ENCODE results near the gene CCDC149.

CCDC149 gene

DNA sequence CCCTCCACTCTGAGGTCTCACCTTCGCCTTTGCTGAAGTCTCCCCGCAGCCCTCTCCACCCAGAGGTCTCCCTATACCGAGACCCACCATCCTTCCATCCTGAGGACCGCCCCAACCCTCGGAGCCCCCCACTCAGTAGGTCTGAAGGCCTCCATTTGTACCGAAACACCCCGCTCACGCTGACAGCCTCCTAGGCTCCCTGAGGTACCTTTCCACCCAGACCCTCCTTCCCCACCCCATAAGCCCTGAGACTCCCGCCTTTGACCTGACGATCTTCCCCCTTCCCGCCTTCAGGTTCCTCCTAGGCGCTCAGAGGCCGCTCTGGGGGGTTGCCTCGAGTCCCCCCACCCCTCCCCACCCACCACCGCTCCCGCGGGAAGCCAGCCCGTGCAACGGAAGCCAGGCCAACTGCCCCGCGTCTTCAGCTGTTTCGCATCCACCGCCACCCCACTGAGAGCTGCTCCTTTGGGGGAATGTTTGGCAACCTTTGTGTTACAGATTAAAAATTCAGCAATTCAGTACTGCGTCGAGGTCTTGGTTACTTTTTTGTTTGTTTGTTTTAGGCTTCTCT, 112.4 kb downstream of the CCDC149 start:
- no peaks in the 10 kb centered on the region for H4K20me1 ChIP-seq
- H3K4me1 ChIP-seq, result peaks cover 48% of the 10 kb centered on the region
- no peaks in the 10 kb centered on the region for H3K27me3 ChIP-seq
- TF ChIP-seq Cebpa-rat (IDR thresholded peaks at IDR 0.05), result no peak
- peak overlapping the region; percentile 43; the same call in 1 of the 2 replicates for H3K9ac ChIP-seq
- H3K36me3 ChIP-seq, result no peaks in the 10 kb centered on the region; the same call in 1 of the 2 replicates
- peak overlapping the region; percentile 62 for H3K27ac ChIP-seq
- peaks cover 11% of the 10 kb centered on the region for H3K9me3 ChIP-seq
- H3K4me2 ChIP-seq, result peak overlapping the region; percentile 74
- 0 out of 2 replicates have a peak overlapping the region, but pooled peaks have one; percentile 12 for H3K4me3 ChIP-seq

DNA sequence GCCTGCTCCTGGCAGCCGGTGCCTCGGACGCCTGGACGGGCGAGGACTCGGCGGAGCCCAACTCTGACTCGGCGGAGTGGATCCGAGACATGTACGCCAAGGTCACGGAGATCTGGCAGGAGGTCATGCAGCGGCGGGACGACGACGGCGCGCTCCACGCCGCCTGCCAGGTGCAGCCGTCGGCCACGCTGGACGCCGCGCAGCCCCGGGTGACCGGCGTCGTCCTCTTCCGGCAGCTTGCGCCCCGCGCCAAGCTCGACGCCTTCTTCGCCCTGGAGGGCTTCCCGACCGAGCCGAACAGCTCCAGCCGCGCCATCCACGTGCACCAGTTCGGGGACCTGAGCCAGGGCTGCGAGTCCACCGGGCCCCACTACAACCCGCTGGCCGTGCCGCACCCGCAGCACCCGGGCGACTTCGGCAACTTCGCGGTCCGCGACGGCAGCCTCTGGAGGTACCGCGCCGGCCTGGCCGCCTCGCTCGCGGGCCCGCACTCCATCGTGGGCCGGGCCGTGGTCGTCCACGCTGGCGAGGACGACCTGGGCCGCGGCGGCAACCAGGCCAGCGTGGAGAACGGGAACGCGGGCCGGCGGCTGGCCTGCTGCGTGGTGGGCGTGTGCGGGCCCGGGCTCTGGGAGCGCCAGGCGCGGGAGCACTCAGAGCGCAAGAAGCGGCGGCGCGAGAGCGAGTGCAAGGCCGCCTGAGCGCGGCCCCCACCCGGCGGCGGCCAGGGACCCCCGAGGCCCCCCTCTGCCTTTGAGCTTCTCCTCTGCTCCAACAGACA, 113.1 kb downstream of the CCDC149 start:
- no peaks in the 10 kb centered on the region for H4K20me1 ChIP-seq
- peak overlapping the region; percentile 27; the same call in 1 of the 2 replicates for H3K9ac ChIP-seq
- TF ChIP-seq Cebpa-rat (IDR thresholded peaks at IDR 0.05), result no peak
- peaks cover 48% of the 10 kb centered on the region for H3K4me1 ChIP-seq
- peak overlapping the region; percentile 62 for H3K27ac ChIP-seq
- no peaks in the 10 kb centered on the region for H3K27me3 ChIP-seq
- peaks cover 11% of the 10 kb centered on the region for H3K9me3 ChIP-seq
- H3K4me2 ChIP-seq, result peak overlapping the region; percentile 74
- no peaks in the 10 kb centered on the region; the same call in 1 of the 2 replicates for H3K36me3 ChIP-seq
- 0 out of 2 replicates have a peak overlapping the region, but pooled peaks have one; percentile 12 for H3K4me3 ChIP-seq

DNA sequence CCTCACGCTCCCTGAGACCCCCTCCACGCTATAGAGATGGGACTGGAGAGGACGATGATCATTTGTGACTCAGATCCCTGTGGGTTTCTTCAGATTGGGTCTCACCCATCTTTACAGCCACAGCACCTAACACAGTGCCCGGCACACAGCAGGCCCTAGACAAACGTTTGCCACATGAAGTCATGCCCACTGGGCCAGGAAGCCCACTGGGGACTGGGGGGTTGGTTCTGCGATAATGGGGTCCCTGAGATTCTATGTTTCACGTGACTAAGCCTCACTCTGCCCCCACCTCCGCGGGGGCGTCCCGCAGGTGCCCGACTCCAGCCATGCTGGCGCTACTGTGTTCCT, 113.7 kb downstream of the CCDC149 start:
- Histone ChIP-seq H3K4me1 (peaks cover 52% of the 10 kb centered on the region), H3K27me3 (no peaks in the 10 kb centered on the region), H3K9ac (no peak overlapping the region), H3K27ac (no peak overlapping the region), H3K9me3 (peaks cover 11% of the 10 kb centered on the region), H3K36me3 (no peaks in the 10 kb centered on the region; the same call in 1 of the 2 replicates), H3K4me2 (no peak overlapping the region), H4K20me1 (no peaks in the 10 kb centered on the region), H3K4me3 (no peak overlapping the region)
- no peak for TF ChIP-seq Cebpa-rat (IDR thresholded peaks at IDR 0.05)

DNA sequence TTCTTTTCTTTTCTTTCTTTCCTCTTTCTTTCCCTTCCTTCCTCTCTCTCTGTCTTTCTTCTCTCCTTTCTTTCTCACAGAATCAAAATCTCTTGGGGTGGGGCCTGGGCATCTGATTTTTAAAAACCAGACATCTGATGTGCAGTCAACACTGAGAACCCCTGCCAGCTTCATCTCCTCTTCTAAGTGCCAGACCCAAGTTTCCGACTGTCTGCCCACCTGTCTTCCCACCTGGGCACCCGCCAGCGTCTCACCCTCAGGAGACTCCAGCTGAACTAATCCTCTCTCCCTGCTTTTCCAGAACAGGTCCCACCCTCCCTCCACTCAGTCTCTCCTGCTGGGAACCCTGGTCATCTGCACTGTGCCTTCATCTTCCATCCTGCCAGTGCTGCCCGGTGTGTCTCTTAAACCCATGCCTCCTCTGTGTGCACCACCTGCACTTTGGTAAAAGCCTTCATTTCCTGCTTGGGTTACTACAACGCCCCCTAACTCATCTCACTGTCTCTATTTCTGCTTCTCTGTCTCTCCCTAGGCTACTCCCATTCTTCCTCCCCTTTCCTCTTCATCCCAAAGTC, 114.7 kb downstream of the CCDC149 start:
- H3K36me3 ChIP-seq, result no peaks in the 10 kb centered on the region; the same call in 1 of the 2 replicates
- H3K9ac ChIP-seq, result no peak overlapping the region
- H3K27me3 ChIP-seq, result no peaks in the 10 kb centered on the region
- peaks cover 11% of the 10 kb centered on the region for H3K9me3 ChIP-seq
- H3K4me3 ChIP-seq, result no peak overlapping the region
- H4K20me1 ChIP-seq, result no peaks in the 10 kb centered on the region
- no peak overlapping the region for H3K27ac ChIP-seq
- no peak overlapping the region for H3K4me2 ChIP-seq
- H3K4me1 ChIP-seq, result peaks cover 58% of the 10 kb centered on the region
- TF ChIP-seq Cebpa-rat (IDR thresholded peaks at IDR 0.05), result no peak

- peaks cover 11% of the 10 kb centered on the region for H3K9me3 ChIP-seq
Observed at GRCh38 chr4:24796620-24797019, 116.2 kb downstream of the CCDC149 start.

DNA sequence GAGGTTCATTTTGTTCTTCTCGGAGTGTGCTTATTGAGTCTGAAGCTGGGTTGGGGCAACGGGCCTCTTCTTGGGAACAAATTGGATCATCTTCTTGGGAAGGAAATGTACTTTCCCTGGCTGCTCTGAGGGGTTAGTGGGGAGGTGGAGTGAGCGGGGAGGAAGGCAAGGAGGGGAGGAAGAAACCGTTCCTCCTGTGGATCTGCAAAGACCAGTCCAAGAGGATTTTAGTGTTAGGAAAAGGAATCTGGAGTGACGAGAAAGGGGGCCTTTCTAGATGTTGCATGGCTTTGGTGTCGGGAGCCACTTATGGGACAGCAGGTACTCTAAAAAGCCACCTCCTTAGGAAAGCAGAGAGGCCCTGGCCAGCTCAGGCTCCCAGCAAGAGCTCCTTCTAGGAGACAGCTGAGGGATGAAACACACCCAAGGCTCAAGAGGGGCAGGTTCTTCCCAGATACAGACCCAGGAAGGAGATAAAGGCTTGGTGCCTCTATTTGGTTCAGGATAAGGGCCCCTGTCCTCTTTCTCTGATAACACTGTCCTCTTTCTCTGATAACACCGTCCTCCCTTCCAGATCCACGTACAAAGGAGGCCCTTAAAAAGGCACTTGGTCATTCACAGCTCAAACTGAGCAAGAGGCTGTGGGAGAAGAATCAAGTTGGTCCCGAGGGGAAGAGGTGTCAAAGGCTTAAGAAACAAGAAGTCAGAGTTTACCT, 117.0 kb downstream of the CCDC149 start:
- H3K4me2 ChIP-seq, result no peak overlapping the region
- peaks cover 11% of the 10 kb centered on the region for H3K9me3 ChIP-seq
- H3K27ac ChIP-seq, result peak overlapping the region; percentile 9; the same call in 1 of the 2 replicates
- H3K4me3 ChIP-seq, result no peak overlapping the region
- H4K20me1 ChIP-seq, result no peaks in the 10 kb centered on the region
- peaks cover 43% of the 10 kb centered on the region for H3K4me1 ChIP-seq
- H3K9ac ChIP-seq, result no peak overlapping the region
- no peaks in the 10 kb centered on the region for H3K27me3 ChIP-seq
- no peak for TF ChIP-seq Cebpa-rat (IDR thresholded peaks at IDR 0.05)
- H3K36me3 ChIP-seq, result no peaks in the 10 kb centered on the region; the same call in 1 of the 2 replicates

More at GRCh38 chr4:24796620-24797019, 116.2 kb downstream of the CCDC149 start:
- H3K27me3 ChIP-seq, result no peaks in the 10 kb centered on the region
- H3K9ac ChIP-seq, result no peak overlapping the region
- H4K20me1 ChIP-seq, result no peaks in the 10 kb centered on the region
- no peak overlapping the region for H3K4me2 ChIP-seq
- TF ChIP-seq Cebpa-rat (IDR thresholded peaks at IDR 0.05), result no peak
- no peaks in the 10 kb centered on the region; the same call in 1 of the 2 replicates for H3K36me3 ChIP-seq
- H3K4me3 ChIP-seq, result no peak overlapping the region
- H3K4me1 ChIP-seq, result peaks cover 51% of the 10 kb centered on the region
- no peak overlapping the region for H3K27ac ChIP-seq

DNA sequence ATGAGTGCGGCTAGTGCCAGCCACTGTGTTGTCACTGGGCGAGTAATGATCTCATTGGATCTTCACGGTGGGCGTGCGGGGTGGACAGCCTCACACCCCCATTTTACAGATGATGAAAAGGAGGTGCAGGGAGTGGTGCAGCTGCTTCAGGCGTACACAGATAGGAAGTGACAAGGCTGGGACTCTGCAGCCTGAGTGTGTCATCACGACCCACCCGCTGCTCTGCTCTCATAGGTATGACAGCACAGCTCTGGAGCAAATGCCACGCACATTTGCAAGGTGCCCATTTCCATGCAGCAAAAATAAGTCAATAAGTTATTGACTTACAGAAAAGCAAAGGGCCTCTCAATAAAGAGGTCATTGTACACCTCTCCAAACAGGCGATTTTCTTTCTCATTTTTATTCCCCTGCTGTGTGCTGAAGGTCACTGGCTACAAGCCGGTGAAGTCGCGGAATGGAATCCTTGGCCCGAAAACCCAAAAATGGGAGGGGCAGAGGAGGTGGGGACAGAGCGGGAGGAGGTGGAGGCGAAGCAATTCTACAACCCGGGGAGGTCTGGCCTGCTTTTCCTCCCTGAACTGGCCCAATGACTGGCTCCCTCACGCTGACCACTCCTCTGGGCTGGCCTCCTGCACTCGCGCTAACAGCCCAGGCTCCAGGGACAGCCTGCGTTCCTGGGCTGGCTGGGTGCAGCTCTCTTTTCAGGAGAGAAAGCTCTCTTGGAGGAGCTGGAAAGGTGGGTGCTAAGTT, 117.8 kb downstream of the CCDC149 start, which contains the start of gene SOD3:
SOD3 (plus strand) TSS at position 658 of the 750 bp plus-strand sequence. CDS start 3,949 bp downstream, outside the sequence.
- Histone ChIP-seq H3K36me3 (no peaks in the 10 kb centered on the region; the same call in 1 of the 2 replicates), H3K9me3 (peaks cover 11% of the 10 kb centered on the region), H3K9ac (no peak within 1 kb of the TSS), H4K20me1 (no peaks in the 10 kb centered on the region), H3K27ac (peak within 1 kb of the TSS; percentile 9; the same call in 1 of the 2 replicates), H3K4me2 (no peak within 1 kb of the TSS), H3K4me3 (no peak within 1 kb of the TSS), H3K27me3 (no peaks in the 10 kb centered on the region), H3K4me1 (peaks cover 36% of the 10 kb centered on the region)
- no peak for TF ChIP-seq Cebpa-rat (IDR thresholded peaks at IDR 0.05)

DNA sequence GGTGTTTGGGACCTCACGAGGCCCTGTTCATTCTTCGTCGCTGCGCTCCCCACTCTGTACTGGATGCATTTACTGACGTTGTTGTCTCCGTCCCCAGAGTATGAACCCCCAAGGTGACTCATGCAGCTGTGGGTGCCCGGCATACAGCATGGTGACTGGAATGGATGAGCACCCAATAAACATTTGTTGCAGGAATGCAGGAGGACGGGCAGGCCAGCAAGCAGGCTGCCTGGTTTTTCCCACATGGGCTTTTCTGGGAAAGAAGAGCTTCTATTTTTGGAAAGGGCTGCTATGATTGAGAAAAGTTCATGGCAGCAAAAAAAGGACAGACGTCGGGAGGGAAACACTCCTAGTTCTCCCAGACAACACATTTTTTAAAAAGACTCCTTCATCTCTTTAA, 118.4 kb downstream of the CCDC149 start:
- H3K27ac ChIP-seq, result no peak overlapping the region
- peaks cover 4% of the 10 kb centered on the region for H3K9me3 ChIP-seq
- 0 out of 2 replicates have a peak overlapping the region, but pooled peaks have one; percentile 14 for H3K4me2 ChIP-seq
- H3K4me3 ChIP-seq, result no peak overlapping the region
- no peak for TF ChIP-seq Cebpa-rat (IDR thresholded peaks at IDR 0.05)
- no peaks in the 10 kb centered on the region; the same call in 1 of the 2 replicates for H3K36me3 ChIP-seq
- H3K9ac ChIP-seq, result no peak overlapping the region
- H3K27me3 ChIP-seq, result no peaks in the 10 kb centered on the region
- H4K20me1 ChIP-seq, result no peaks in the 10 kb centered on the region
- peaks cover 30% of the 10 kb centered on the region for H3K4me1 ChIP-seq

All from BLaER1 (cell line).